Fibroblast of lung (primary cell): ENCODE measurements around the gene TACR1.

Experiments
- CTCF ChIP-seq, 2 donors: IDR thresholded peaks in 1 of 2; conservative IDR thresholded peaks in 1 of 2; 1 replicate in 1 of 2; 2 replicates in 1 of 2; pipeline ENCODE4 v1.5.1; 2011 to 2012; ENCODE audit warnings: low read length in 2 of 2, control low read depth in 1 of 2, inconsistent platforms in 1 of 2, low read depth in 1 of 2, mild to moderate bottlenecking in 1 of 2
- EZH2 ChIP-seq: IDR thresholded peaks from 2 replicates; pipeline ENCODE4 v1.5.1; 2012; ENCODE audit warnings: low read length, control low read depth, mild to moderate bottlenecking; ENCODE audit errors: missing control alignments

- TF ChIP-seq EZH2 (no peak), CTCF (conservative IDR thresholded peaks at IDR 0.05 in 1 of 2, IDR thresholded peaks at IDR 0.05 in 1 of 2; ENCODE audit: low read depth in 1 of 2, low read length in 2 of 2) (no peak)
Observed at GRCh38 chr2:75042823-75043222, 156.5 kb downstream of the TACR1 start.
